GM12891 (cell line): ENCODE data around the gene QRSL1.
A peak's percentile ranks its signal among the peaks of the same experiment; 100 is the strongest.

Source experiments
- POLR2AphosphoS5 ChIP-seq: IDR thresholded peaks from 2 replicates; pipeline ENCODE4 v1.6.1; 2011; ENCODE audit warnings: low read depth, low read length, control low read depth
- SPI1 ChIP-seq: IDR thresholded peaks from 2 replicates; pipeline ENCODE4 v1.6.1; 2011; ENCODE audit warnings: low read depth, low read length, control low read depth
- TAF1 ChIP-seq: IDR thresholded peaks from 2 replicates; pipeline ENCODE4 v1.6.1; 2011; ENCODE audit warnings: low read depth, low read length, control low read depth

- TF ChIP-seq POLR2AphosphoS5, result no peak
- TF ChIP-seq SPI1, result no peak
- TF ChIP-seq TAF1, result peak; percentile 77; the same call in 1 of the 2 replicates
Observed at GRCh38 chr6:106702451-106703110, 73.2 kb downstream of the QRSL1 start.
